Amygdala (tissue), 56 donors: ENCODE data around the gene DDX21.
A peak's percentile ranks its signal among the peaks of the same experiment; 100 is the strongest.
"Not testable (repeated sequence)": the region's sequence is repeated elsewhere in the genome, so short reads cannot be mapped to it uniquely, and the experiment has no call there.

Source experiments
- DNase-seq, 56 donors: peaks; one replicate each; lab custom pipeline; 2025; lab: John Stamatoyannopoulos, UW

DDX21 gene

GRCh38 chr10:68955832-68956532 is at the start of gene DDX21:
DDX21 (plus strand) TSS chr10:68956170; CDS start chr10:68956226, 56 bp downstream.
- peak; percentile 57 to 94 (median 87) for DNase-seq

GRCh38 chr10:68924593-68924992 is 31.4 kb upstream of the DDX21 start:
- DNase-seq: no peak

GRCh38 chr10:68925489-68925888 is 30.5 kb upstream of the DDX21 start:
- DNase-seq: no peak

- DNase-seq: not testable (repeated sequence)
Observed at GRCh38 chr10:68929157-68929556, 26.8 kb upstream of the DDX21 start.

GRCh38 chr10:68929888-68930287 is 26.1 kb upstream of the DDX21 start:
- not testable (repeated sequence) for DNase-seq

GRCh38 chr10:68932860-68933259 is 23.1 kb upstream of the DDX21 start:
- DNase-seq: not testable (repeated sequence)

GRCh38 chr10:68934994-68935393 is 21.0 kb upstream of the DDX21 start:
- no peak for DNase-seq

GRCh38 chr10:68938117-68938516 is 17.9 kb upstream of the DDX21 start:
- peak in 1 of 56 donors; percentile 5 for DNase-seq

GRCh38 chr10:68938884-68939283 is 17.1 kb upstream of the DDX21 start:
- DNase-seq: no peak

- DNase-seq: not testable (repeated sequence)
Observed at GRCh38 chr10:68940917-68941316, 15.1 kb upstream of the DDX21 start.

- no peak for DNase-seq
Observed at GRCh38 chr10:68950598-68950997, 5.4 kb upstream of the DDX21 start.

GRCh38 chr10:68954904-68955303 is 1.1 kb upstream of the DDX21 start:
- DNase-seq: no peak

GRCh38 chr10:68955355-68955831 is 577 bp upstream of the DDX21 start:
- peak in 1 of 56 donors; percentile 17 for DNase-seq

- no peak for DNase-seq
Observed at GRCh38 chr10:68957284-68957615, 1.3 kb downstream of the DDX21 start.

- no peak for DNase-seq
Observed at GRCh38 chr10:68957654-68958053, 1.7 kb downstream of the DDX21 start.

- no peak for DNase-seq
Observed at GRCh38 chr10:68959695-68960527, 3.9 kb downstream of the DDX21 start.

GRCh38 chr10:68963151-68963550 is 7.2 kb downstream of the DDX21 start:
- no peak for DNase-seq

- DNase-seq: no peak
Observed at GRCh38 chr10:68973975-68974374, 18.0 kb downstream of the DDX21 start.

GRCh38 chr10:68975936-68976473 is 20.0 kb downstream of the DDX21 start:
- DNase-seq: not testable (repeated sequence)

GRCh38 chr10:68979738-68980137 is 23.8 kb downstream of the DDX21 start:
- DNase-seq: not testable (repeated sequence)

GRCh38 chr10:68981074-68981473 is 25.1 kb downstream of the DDX21 start:
- DNase-seq: no peak
